ENCODE results near the gene TOMM70.
A peak's percentile ranks its signal among the peaks of the same experiment; 100 is the strongest.
"Not testable (repeated sequence)": the region's sequence is repeated elsewhere in the genome, so short reads cannot be mapped to it uniquely, and the experiment has no call there.

The TOMM70 gene

GRCh38 chr3:100331660-100332059 lies 69.2 kb downstream of the TOMM70 start:
- no peak for FAIRE-seq
- no peak for DNase-seq (ENCODE audit: extremely low spot score, insufficient read length, low read depth)

GRCh38 chr3:100330651-100331050 lies 70.2 kb downstream of the TOMM70 start:
- FAIRE-seq (no peak), DNase-seq (ENCODE audit: extremely low spot score, insufficient read length, low read depth) (no peak)

- DNase-seq (ENCODE audit: extremely low spot score, insufficient read length, low read depth) (no peak), FAIRE-seq (no peak)
Observed at GRCh38 chr3:100329800-100330489, 70.9 kb downstream of the TOMM70 start.

- FAIRE-seq; DNase-seq (ENCODE audit: extremely low spot score, insufficient read length, low read depth): not testable (repeated sequence)
Observed at GRCh38 chr3:100327377-100327776, 73.5 kb downstream of the TOMM70 start.

- no peak for FAIRE-seq
- no peak for DNase-seq (ENCODE audit: extremely low spot score, insufficient read length, low read depth)
Observed at GRCh38 chr3:100325827-100326226, 75.1 kb downstream of the TOMM70 start.

GRCh38 chr3:100324044-100324443 lies 76.8 kb downstream of the TOMM70 start:
- FAIRE-seq: peak; percentile 26
- DNase-seq (ENCODE audit: extremely low spot score, insufficient read length, low read depth): no peak

GRCh38 chr3:100319951-100320350 lies 80.9 kb downstream of the TOMM70 start:
- no peak for FAIRE-seq
- no peak for DNase-seq (ENCODE audit: extremely low spot score, insufficient read length, low read depth)

GRCh38 chr3:100317912-100318311 lies 83.0 kb downstream of the TOMM70 start:
- DNase-seq (ENCODE audit: extremely low spot score, insufficient read length, low read depth): peak; percentile 8
- FAIRE-seq: peak; percentile 68

- FAIRE-seq (peak; percentile 74), DNase-seq (ENCODE audit: extremely low spot score, insufficient read length, low read depth) (no peak)
Observed at GRCh38 chr3:100316641-100317069, 84.2 kb downstream of the TOMM70 start.

Data from GM18507 (cell line).